ENCODE data around the gene ABR.
"Not testable (repeated sequence)": the region's sequence is repeated elsewhere in the genome, so short reads cannot be mapped to it uniquely, and the experiment has no call there.

ABR gene

DNA sequence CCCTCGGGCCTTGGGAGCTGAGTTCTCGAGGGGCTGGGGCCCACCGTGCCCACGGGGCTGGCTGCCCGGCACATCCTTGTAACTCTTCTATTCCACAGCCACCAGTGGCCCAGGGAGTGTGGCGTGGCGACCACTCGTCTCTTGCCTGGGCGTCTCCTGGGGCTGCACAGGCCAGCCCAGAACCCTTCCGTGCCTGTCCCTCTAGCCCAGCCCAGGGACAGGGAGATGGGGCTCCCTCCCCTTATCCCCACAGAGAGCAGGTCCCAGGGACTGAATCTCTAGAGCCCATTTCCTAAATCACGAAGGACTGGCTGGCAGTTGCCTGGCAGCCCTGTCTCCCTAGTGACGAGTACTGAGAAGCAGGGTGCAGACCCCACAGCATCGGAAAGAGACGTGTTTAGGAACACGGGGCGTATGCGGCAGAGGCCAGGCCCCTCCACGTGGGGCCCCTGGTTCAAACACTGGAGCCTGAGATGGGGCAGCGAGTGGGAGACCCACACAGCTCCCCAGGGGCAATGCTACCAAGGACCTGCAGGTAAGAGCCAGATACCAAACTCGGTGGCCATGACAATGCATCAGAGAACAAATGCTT is 131.8 kb downstream of the ABR start:
- TF ChIP-seq Cebpa-rat (IDR thresholded peaks at IDR 0.05): no peak
- Histone ChIP-seq H3K9ac (peak overlapping the region in 7 of 11 experiments; percentile 2 to 47 (median 39); a peak in 8 of 22 replicates), H3K4me1 (peaks cover 0 to 49% (median 41%) of the 10 kb centered on the region in 10 experiments; a peak in 18 of 20 replicates), H3K27ac (peak overlapping the region in 2 of 11 experiments; percentile 4 to 28; a peak in 1 of 22 replicates), H4K20me1 (peaks cover 0 to 91% (median 20%) of the 10 kb centered on the region in 11 experiments; a peak in 15 of 22 replicates), H3K9me3 (replicated peaks in 1 of 11) (no peaks in the 10 kb centered on the region), H3K36me3 (peaks cover 0 to 80% (median 29%) of the 10 kb centered on the region in 11 experiments; a peak in 16 of 22 replicates), H3K27me3 (no peaks in the 10 kb centered on the region), H3K4me2 (peak overlapping the region in 8 of 11 experiments; percentile 10 to 75 (median 56); a peak in 14 of 22 replicates), H3K4me3 (no peak overlapping the region)

DNA sequence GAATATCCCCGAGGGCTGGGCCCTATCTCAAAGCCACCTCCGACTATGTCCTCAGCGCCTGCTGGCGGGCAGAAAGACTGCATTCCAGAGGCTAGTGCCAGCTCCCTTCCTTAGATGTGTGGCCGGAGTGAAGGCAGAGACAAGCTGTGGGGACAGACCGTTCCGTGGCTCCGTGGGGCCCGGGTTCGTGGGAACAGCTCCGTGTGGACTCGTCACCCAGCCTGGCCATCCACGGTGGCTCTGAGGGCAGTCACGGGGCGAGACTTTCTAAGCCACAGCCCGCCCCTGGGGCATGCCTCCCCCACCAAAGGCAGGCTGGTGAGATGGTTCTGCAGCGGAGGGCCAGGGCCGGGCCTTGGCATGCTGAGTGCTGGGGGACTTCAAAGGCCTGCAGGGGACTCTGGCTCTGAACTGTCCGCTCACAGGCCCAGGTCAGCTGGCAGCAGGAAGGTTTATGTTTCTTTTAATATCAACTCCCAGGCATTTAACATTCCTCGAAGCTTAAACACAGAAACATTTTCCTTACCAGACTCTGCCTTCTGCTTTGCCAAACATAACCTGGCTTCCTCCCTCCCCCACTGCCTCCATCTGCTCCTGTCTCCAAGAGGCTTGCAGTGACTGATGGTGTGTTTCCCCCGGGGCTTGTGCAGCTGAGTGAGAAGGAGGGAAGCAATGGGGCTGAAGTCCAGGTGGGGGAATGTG is 132.5 kb downstream of the ABR start:
- peaks cover 4 to 87% (median 36%) of the 10 kb centered on the region in 11 experiments; a peak in 21 of 22 replicates for H3K36me3 ChIP-seq
- H3K27ac ChIP-seq: peak overlapping the region in 3 of 11 experiments; percentile 4 to 28 (median 6); a peak in 1 of 22 replicates
- peaks cover 0 to 97% (median 20%) of the 10 kb centered on the region in 11 experiments; a peak in 15 of 22 replicates for H4K20me1 ChIP-seq
- no peaks in the 10 kb centered on the region for H3K27me3 ChIP-seq
- H3K4me2 ChIP-seq: peak overlapping the region in 7 of 11 experiments; percentile 46 to 75 (median 56); a peak in 14 of 22 replicates
- H3K4me3 ChIP-seq: no peak overlapping the region
- peaks cover 0 to 49% (median 41%) of the 10 kb centered on the region in 10 experiments; a peak in 18 of 20 replicates for H3K4me1 ChIP-seq
- peaks cover 0 to 6% (median 0%) of the 10 kb centered on the region in 11 experiments; a peak in 1 of 22 replicates for H3K9me3 ChIP-seq (replicated peaks in 1 of 11)
- no peak for TF ChIP-seq Cebpa-rat (IDR thresholded peaks at IDR 0.05)
- peak overlapping the region in 7 of 11 experiments; percentile 2 to 47 (median 39); a peak in 9 of 22 replicates for H3K9ac ChIP-seq

DNA sequence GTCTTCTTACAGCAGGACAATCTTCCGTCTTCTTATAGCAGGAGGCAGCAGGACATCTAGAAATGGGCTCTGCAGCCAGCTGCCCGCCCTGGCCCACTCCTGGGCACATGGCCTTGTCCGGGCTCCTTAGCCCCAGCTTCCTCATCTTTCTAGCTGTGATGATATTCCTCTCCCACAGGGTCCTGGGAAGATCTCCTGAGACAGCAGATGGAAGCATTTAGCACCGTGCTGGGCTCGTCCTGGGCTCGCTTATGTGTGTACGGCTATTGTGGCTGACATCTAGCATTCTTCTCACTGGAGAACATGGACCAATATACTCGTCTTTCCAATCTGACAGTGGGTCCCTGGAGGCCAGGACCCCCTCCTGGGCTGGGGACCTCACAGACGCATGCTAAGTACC is 134.3 kb downstream of the ABR start:
- H4K20me1 ChIP-seq: peaks cover 0 to 91% (median 15%) of the 10 kb centered on the region in 11 experiments; a peak in 14 of 22 replicates
- H3K9ac ChIP-seq: no peak overlapping the region; a peak in 1 of 22 replicates
- H3K4me2 ChIP-seq: no peak overlapping the region
- no peaks in the 10 kb centered on the region for H3K27me3 ChIP-seq
- no peak overlapping the region for H3K27ac ChIP-seq
- no peak for TF ChIP-seq Cebpa-rat (IDR thresholded peaks at IDR 0.05)
- H3K4me1 ChIP-seq: peaks cover 18 to 42% (median 35%) of the 10 kb centered on the region in 10 experiments
- H3K36me3 ChIP-seq: peaks cover 15 to 100% (median 51%) of the 10 kb centered on the region in 11 experiments; a peak in 21 of 22 replicates
- peaks cover 0 to 11% (median 0%) of the 10 kb centered on the region in 11 experiments; a peak in 1 of 22 replicates for H3K9me3 ChIP-seq (replicated peaks in 1 of 11)
- H3K4me3 ChIP-seq: no peak overlapping the region

DNA sequence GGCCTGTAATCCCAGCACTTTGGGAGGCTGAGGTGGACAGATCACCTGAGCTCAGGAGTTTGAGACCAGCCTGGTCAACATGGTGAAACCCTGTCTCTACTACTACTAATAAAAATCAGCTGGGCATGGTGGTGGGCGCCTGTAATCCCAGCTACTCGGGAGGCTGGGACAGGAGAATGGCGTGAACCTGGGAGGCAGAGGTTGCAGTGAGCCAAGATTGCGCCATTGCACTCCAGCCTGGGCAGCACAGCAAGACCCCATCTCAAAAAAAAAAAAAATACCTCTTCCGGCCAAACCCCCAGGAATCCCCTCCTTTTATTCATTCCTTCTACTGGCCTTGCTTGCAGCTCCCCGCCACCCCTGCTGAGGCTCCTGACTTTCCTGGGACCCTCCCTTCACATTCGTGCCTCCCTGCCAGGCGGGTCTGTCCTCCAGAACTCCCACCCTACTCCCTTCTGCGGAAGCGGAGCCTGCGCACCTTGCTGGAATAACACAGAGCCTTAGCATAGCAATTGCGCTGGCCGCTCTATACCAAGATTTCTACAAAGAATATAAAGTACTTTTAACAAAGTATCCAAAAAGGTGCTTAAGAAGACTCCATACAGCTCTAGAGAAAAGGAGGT is 135.3 kb downstream of the ABR start:
- peaks cover 0 to 11% (median 0%) of the 10 kb centered on the region in 11 experiments; a peak in 1 of 22 replicates for H3K9me3 ChIP-seq (replicated peaks in 1 of 11)
- not testable (repeated sequence) for H3K27me3 ChIP-seq, H3K4me3 ChIP-seq, H3K27ac ChIP-seq
- peaks cover 0 to 87% (median 14%) of the 10 kb centered on the region in 11 experiments; a peak in 14 of 22 replicates for H4K20me1 ChIP-seq
- H3K4me1 ChIP-seq: peaks cover 26 to 51% (median 45%) of the 10 kb centered on the region in 10 experiments
- H3K4me2 ChIP-seq: peak overlapping the region in 7 of 11 experiments; percentile 49 to 79 (median 63); a peak in 8 of 22 replicates
- H3K36me3 ChIP-seq: peaks cover 11 to 90% (median 42%) of the 10 kb centered on the region in 11 experiments; a peak in 20 of 22 replicates
- H3K9ac ChIP-seq: peak overlapping the region in 1 of 11 experiments; percentile 36; a peak in 1 of 22 replicates

DNA sequence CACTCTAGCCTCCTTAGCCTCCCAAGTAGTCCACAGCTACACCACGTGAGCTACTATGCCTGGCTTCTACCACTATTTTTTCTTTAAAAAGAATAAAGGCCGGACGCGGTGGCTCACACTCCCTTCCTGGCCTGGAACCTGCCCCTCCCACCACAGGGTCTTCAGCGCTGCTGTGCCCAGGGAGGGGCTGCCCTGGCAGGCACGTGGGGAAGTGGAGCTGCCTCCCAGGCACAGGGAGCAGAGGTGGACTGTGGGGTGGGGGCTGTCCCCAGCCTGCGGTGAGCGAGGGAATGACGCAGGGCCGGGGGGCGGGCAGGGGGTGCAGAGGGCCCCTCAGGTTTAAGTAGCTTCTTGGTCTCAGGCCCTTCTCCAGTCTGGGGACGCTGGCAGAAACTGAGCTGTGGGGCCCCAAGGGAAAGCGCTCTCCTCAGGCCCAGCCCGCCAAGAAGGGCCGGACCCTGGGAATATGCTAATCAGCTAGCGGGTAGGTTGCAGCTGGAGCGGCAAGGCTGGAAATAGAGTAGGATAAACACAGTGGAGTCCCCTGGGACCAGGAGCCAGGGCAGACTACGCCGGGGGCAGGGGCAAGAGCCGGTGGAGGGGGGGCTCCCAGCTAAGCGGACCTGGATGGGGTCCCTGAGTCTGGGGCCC is 136.1 kb downstream of the ABR start:
- peak overlapping the region in 7 of 11 experiments; percentile 34 to 59 (median 41); a peak in 10 of 22 replicates for H3K9ac ChIP-seq
- TF ChIP-seq Cebpa-rat (IDR thresholded peaks at IDR 0.05): no peak

DNA sequence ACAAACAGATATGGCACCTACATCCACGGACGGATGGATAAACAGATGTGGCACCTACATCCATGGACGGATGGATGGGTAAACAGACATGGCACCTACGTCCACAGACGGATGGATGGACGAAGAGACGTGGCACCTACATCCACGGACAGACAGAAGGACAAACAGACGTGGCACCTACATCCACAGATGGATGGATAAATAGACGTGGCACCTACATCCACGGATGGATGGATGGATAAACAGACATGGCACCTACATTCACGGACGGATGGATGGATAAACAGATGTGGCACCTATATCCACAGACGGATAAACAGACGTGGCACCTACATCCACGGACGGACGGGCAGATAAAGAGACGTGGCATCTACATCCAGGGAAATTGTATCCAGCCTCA is 137.3 kb downstream of the ABR start:
- Histone ChIP-seq H3K27me3 (no peaks in the 10 kb centered on the region), H3K36me3 (peaks cover 10 to 86% (median 24%) of the 10 kb centered on the region in 11 experiments; a peak in 20 of 22 replicates), H4K20me1 (peaks cover 0 to 68% (median 6%) of the 10 kb centered on the region in 11 experiments; a peak in 13 of 22 replicates), H3K4me3 (no peak overlapping the region), H3K4me2 (no peak overlapping the region), H3K9ac (no peak overlapping the region), H3K4me1 (peaks cover 40 to 56% (median 45%) of the 10 kb centered on the region in 10 experiments), H3K9me3 (replicated peaks in 1 of 11) (peaks cover 0 to 11% (median 0%) of the 10 kb centered on the region in 11 experiments; a peak in 1 of 22 replicates), H3K27ac (no peak overlapping the region)
- TF ChIP-seq Cebpa-rat (IDR thresholded peaks at IDR 0.05): no peak

More for the DNA sequence above, 136.1 kb downstream of the ABR start:
- Histone ChIP-seq H3K27ac (peak overlapping the region in 1 of 11 experiments; percentile 17; a peak in 2 of 22 replicates), H3K27me3 (no peaks in the 10 kb centered on the region), H3K4me3 (no peak overlapping the region), H3K4me2 (peak overlapping the region in 9 of 11 experiments; percentile 17 to 79 (median 63); a peak in 16 of 22 replicates), H4K20me1 (peaks cover 0 to 80% (median 14%) of the 10 kb centered on the region in 11 experiments; a peak in 14 of 22 replicates), H3K36me3 (peaks cover 10 to 86% (median 35%) of the 10 kb centered on the region in 11 experiments; a peak in 20 of 22 replicates), H3K9me3 (replicated peaks in 1 of 11) (peaks cover 0 to 11% (median 0%) of the 10 kb centered on the region in 11 experiments; a peak in 1 of 22 replicates), H3K4me1 (peaks cover 33 to 57% (median 53%) of the 10 kb centered on the region in 10 experiments)

DNA sequence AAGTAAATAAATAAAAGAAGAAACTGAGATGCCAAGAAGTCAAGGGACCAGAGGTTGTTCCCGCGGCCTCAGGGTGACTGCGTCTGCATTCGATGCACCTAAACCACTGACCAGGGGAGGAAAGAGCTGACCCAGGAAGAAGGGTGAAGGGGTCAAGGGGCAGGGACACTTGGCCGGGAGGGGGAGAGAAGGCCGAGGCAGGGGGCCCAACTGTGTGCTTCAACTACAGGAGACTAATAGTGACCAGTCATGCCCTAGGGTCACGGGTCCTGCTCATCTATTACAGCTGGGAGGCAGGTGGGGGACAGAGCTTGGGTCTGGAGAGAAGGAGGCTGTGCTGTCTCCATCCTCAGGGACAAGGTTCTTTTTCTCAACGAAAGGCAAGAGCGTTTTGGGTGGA is 138.0 kb downstream of the ABR start:
- peaks cover 0 to 60% (median 0%) of the 10 kb centered on the region in 11 experiments; a peak in 8 of 22 replicates for H4K20me1 ChIP-seq
- H3K4me2 ChIP-seq: peak overlapping the region in 4 of 11 experiments; percentile 89 to 96 (median 93); a peak in 5 of 22 replicates
- no peak overlapping the region for H3K4me3 ChIP-seq
- H3K27ac ChIP-seq: no peak overlapping the region; a peak in 1 of 22 replicates
- H3K9me3 ChIP-seq (replicated peaks in 1 of 11): peaks cover 0 to 11% (median 0%) of the 10 kb centered on the region in 11 experiments; a peak in 1 of 22 replicates
- no peak for TF ChIP-seq Cebpa-rat (IDR thresholded peaks at IDR 0.05)
- peaks cover 10 to 86% (median 24%) of the 10 kb centered on the region in 11 experiments; a peak in 20 of 22 replicates for H3K36me3 ChIP-seq
- H3K4me1 ChIP-seq: peaks cover 37 to 56% (median 44%) of the 10 kb centered on the region in 10 experiments
- no peak overlapping the region for H3K9ac ChIP-seq
- no peaks in the 10 kb centered on the region for H3K27me3 ChIP-seq
